Measurements from ENCODE around the gene ROPN1L.

DNA sequence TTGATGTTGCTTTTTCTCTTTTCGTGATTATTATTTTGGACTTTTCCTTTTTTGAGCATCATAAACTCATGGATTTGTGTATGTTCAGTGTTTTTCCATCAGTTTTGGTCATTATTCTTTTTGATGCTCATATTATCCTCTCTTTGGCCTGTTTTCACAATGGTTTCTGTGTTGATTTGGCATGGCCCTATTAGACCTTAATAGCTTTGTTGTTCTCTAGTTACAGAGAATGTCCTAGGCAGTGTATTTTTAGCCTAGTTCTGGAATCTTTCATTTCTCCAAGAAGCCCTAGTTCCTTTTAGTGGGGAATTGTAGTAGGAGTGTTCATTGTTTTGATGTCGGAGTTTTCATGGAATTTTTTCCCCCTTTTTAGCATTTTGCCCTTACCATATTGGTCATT, 41.3 kb upstream of the ROPN1L start:
- TF ChIP-seq, protein P1, sequence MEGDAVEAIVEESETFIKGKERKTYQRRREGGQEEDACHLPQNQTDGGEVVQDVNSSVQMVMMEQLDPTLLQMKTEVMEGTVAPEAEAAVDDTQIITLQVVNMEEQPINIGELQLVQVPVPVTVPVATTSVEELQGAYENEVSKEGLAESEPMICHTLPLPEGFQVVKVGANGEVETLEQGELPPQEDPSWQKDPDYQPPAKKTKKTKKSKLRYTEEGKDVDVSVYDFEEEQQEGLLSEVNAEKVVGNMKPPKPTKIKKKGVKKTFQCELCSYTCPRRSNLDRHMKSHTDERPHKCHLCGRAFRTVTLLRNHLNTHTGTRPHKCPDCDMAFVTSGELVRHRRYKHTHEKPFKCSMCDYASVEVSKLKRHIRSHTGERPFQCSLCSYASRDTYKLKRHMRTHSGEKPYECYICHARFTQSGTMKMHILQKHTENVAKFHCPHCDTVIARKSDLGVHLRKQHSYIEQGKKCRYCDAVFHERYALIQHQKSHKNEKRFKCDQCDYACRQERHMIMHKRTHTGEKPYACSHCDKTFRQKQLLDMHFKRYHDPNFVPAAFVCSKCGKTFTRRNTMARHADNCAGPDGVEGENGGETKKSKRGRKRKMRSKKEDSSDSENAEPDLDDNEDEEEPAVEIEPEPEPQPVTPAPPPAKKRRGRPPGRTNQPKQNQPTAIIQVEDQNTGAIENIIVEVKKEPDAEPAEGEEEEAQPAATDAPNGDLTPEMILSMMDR (IDR thresholded peaks at IDR 0.05; ENCODE audit: borderline replicate concordance, extremely low read depth, low read length, poor library complexity, severe bottlenecking), result no peak
- TF ChIP-seq EZH2 (IDR thresholded peaks at IDR 0.05; ENCODE audit: borderline replicate concordance, low read depth, low read length, severe bottlenecking), result no peak

Measured in DND-41 (cell line).